NCI-H748 treated with DMSO at 0.1 percent for 48 hours (cell line): Measurements from ENCODE around the gene DPP6.

Experiments used
- DNase-seq: peaks from one replicate; lab custom pipeline; 2025; lab: John Stamatoyannopoulos, UW

The DPP6 gene

GRCh38 chr7:154858836-154859537 is 806.8 kb downstream of the DPP6 start:
- DNase-seq, result no peak

DNA sequence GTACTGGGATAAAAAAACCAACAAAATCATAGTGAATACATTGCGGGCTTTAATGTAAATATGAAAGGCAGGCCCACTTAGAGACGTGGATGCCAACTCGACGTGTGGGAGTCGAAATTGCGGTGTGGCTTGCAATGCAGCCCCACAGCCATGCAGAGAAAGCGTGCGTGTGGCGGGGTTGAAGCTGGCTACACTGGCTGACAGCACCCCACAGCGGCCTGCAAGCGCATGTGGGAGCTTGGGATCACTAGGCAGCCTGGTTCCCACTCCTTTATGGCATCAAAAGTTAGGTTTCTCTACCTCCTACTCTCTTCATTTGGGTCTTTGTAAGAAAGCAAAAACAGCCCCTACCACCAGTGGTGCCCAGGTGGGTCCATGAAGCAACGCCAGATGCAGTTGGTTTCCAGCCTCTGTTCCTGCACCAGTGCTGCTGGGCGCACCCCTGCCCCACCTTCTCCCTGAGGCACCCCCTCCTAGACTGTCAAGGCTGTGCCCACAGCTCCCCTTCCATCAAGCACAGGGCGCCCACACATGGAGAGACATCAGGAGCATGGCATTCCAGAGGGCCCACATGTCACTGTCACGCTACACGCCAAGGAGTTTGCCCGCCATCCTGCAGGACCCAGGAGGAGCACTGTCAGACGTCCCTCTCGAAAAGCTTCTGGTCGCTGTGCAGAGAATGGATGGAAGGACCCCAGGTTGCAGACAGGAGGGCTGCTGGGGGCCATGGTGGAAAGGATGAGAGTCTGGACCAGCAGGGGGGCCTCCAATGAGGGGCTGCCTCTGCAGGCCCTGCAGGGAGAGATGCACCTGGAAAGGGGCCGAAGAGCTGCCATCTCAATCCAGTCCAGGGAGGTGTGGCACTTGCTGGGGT is 807.8 kb downstream of the DPP6 start:
- DNase-seq, result no peak

GRCh38 chr7:154860621-154861375 is 808.6 kb downstream of the DPP6 start:
- DNase-seq, result no peak

DNA sequence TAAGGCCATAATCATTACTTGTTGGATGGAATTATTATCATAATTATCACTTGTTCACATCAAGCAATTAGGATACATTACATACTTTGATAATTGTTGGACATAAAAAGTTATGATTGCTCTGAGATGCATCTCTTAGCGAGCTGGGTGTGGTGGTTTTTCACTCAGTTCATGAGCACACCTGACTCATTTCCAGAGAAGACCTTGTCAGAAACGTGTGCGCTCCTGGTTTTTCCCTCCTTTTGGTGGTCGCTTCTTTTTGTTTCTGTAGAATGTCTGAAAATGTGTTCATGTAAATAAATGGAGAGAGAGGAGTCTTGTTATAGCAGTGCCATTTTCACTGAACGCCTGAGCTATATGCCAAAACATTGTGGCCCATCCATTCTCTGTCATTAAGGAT is 809.4 kb downstream of the DPP6 start:
- DNase-seq, result no peak

GRCh38 chr7:154862153-154862791 is 810.1 kb downstream of the DPP6 start:
- DNase-seq, result no peak

- DNase-seq, result no peak
These were observed 811.7 kb downstream of the DPP6 start for GRCh38 chr7:154863766-154864522.

GRCh38 chr7:154864523-154864891 is 812.3 kb downstream of the DPP6 start:
- DNase-seq, result no peak

DNA sequence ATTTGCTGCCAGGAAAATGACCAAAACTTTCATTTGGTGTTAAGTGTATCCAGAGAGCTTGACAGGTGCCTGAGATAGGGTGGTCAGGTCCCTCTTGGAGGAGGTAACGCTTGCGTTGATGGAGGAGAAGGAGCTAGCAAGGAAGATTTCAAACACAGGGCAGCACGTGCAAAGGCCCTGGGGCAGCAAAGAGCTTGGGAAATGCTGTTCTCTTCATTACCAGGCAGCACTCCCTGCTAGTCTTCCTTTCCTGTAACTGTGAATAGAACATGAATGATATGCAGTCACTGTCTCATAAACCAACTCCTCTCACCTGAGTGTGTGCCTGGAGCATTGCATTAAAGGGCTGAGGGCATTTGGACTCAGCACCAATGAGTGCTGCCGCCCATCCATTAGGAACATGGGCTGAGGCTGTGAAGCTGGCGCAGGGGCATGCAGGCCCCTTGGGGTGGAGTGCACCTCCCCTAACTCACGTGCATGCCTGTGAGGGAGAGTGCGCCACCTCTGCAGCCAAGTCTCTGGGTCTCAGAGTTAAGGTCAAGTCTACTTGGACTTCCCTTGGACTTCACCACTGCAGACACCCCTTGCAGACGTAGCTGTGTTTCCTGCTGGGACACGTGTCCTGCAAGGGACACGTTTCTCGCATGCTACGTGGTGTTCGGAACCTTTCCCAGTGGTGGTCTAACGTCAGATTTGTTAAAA is 813.9 kb downstream of the DPP6 start:
- DNase-seq, result no peak

DNA sequence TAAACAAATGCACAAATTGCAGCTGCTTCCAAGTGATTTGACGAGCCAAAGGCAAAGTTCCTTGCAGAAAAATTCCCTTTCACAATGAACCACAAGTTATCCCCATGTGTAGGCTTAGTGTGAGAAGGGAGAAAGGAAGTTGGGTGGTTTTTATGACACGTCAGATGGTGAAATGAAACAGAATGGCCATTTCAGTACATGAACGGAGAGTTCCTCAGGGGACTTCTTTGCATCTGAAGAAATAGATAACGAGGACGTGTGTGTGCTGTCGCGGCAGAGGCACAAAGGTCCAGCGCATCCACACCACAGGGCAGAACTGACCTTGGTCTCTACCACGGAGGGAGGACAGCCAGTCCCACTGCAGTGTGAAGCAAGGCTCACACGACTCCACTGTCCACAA is 814.9 kb downstream of the DPP6 start:
- DNase-seq, result no peak

DNA sequence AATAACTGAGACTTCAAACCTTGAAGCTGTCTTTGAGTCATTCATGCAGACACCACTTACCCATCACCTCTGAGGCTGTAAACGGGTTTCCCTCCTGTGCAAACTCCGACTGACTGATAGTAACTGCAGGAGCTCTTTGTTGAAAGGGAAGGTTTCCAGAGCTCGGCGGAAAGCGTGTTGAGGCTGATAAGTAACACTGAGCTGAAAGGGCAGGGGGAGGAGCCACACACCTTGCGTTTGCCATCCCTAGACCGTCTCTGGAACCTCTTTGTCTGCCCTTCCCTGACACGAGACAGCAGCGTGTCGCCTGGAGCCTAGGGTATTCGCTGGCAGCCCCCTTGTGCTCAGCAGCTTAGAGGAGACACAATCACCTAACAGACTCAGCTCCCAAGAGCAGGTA is 816.7 kb downstream of the DPP6 start:
- DNase-seq, result no peak

- no peak for DNase-seq
These were observed 817.2 kb downstream of the DPP6 start for GRCh38 chr7:154869436-154869835.

GRCh38 chr7:154871507-154871906 is 819.3 kb downstream of the DPP6 start:
- no peak for DNase-seq

DNA sequence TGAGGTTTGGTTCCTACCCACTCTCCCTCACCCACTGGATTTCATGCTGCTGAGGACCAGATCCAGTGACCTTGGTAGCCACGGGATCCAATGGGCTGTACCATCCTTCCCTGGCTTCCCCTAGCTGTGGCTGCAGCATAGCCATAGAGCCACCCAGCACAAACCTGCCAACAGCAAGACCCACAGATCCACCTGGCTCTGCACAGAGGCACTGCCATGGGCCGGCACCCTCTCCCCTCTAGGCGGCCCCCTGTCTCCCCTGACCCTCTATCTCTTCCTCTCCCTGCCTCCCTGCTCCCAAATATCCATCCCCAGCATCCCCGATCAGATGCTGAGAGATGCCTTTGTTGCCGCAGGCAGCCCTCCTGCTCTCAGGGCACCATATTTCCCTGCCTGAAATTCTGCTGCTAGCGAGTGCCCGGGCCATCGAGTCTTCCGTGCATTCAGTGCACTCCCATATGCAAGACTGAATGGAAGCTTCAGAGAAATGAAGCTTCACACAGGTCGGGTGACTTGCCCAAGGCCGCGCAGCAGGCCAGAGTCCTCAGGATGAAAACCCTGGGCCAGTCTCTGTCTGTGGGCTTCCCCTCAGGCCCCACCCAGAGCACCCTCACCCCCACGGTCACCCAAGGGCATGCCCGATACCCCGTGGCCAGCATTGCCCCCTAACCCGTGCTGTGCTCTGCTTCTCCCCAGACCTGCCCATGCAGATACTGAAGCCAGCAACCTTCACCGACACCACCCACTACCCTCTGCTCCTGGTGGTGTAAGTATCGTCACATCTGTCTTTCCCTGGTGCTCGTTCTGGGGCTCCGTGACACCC is 819.9 kb downstream of the DPP6 start:
- DNase-seq, result no peak

DNA sequence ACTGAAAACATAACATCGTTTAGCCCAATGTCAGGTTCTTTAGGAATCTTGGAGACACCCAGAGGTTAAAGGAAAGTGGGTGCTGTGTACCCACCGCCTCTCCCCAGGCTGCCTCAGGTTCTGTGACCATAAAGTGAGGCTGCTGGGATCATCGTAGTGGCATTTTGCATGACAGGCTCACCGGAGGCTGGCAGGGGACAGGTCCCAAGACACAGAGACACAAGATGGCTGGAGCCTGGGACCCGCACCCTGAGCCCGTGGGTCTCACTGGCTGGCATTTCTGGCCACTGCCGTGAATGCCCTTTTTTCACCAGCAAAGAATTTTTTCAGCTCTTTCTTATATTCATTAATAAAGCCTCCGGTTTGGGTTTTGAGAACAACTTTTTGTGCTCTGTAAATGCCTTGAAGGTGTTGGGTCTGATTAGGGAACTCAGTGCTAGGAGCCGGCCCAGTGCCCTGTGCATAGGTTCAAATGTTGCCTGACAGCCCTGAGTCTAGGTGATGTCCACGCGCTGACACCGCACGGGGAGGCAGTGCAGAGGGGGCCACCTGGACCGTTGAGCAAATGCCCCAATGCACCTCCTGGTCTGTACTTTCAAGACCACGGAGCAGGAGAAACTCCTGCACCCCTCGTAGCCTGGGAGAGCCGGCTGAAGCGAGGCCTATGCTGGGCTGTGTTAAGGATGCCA is 820.8 kb downstream of the DPP6 start:
- DNase-seq, result no peak

- no peak for DNase-seq
These were observed 821.4 kb downstream of the DPP6 start for GRCh38 chr7:154873500-154874121.

- DNase-seq, result no peak
These were observed 822.4 kb downstream of the DPP6 start for GRCh38 chr7:154874409-154875113.

- no peak for DNase-seq
These were observed 823.1 kb downstream of the DPP6 start for GRCh38 chr7:154875297-154875696.

GRCh38 chr7:154876516-154876915 is 824.3 kb downstream of the DPP6 start:
- DNase-seq, result no peak
